ENCODE measurements around the gene SPATA31D3. TPM values are rescaled to one million over a fixed set of nuclear protein-coding genes. Genes with fewer than 3 reads are reported as not detected.

SPATA31D3 gene
- total RNA-seq, 1 experiment from 2014 or later = not detected

DNA sequence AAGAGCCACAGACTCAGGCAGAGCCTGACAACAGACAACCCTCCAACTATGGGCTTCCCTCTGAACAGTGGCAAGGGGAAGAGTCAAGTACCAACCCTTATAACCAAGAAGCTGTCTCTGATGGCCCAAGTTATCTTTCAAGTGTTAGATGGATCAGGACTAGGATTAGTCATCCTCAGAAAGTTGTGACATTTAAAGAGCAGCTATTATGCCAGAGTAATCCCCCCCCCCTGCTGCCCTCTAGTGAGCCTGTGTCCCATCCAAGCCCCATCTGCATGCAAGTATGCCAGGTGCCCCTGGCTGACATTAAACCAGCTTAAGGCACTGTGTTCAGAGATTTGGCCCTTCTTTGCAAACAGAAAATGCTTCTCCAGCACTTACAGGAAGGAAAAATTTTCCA is 28.4 kb downstream of the SPATA31D3 start:
- no TSS peak for BruUV-seq (replicated peaks)
- CTCF ChIA-PET = interaction anchor here (0.6 kb wide), 1 partner anchor 11 kb away, joined by 5 read pairs; no protein-coding TSS in a partner anchor
- peaks cover 25% of the 10 kb centered on the region for H3K27me3 Mint-ChIP-seq (ENCODE audit: unreplicated experiment)
- TF ChIP-seq, protein P1, sequence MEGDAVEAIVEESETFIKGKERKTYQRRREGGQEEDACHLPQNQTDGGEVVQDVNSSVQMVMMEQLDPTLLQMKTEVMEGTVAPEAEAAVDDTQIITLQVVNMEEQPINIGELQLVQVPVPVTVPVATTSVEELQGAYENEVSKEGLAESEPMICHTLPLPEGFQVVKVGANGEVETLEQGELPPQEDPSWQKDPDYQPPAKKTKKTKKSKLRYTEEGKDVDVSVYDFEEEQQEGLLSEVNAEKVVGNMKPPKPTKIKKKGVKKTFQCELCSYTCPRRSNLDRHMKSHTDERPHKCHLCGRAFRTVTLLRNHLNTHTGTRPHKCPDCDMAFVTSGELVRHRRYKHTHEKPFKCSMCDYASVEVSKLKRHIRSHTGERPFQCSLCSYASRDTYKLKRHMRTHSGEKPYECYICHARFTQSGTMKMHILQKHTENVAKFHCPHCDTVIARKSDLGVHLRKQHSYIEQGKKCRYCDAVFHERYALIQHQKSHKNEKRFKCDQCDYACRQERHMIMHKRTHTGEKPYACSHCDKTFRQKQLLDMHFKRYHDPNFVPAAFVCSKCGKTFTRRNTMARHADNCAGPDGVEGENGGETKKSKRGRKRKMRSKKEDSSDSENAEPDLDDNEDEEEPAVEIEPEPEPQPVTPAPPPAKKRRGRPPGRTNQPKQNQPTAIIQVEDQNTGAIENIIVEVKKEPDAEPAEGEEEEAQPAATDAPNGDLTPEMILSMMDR (IDR thresholded peaks at IDR 0.05; ENCODE audit: unreplicated experiment) = no peak
- no peaks in the 10 kb centered on the region for H3K36me3 Mint-ChIP-seq (ENCODE audit: insufficient read depth, unreplicated experiment)
- no peak overlapping the region for H3K4me3 Mint-ChIP-seq (ENCODE audit: low read depth, unreplicated experiment)
- peaks cover 7% of the 10 kb centered on the region for H3K9me3 Mint-ChIP-seq (ENCODE audit: low read depth, unreplicated experiment)
- no peak overlapping the region for H3K27ac Mint-ChIP-seq (ENCODE audit: unreplicated experiment)
- intact Hi-C loops (cut with micrococcal nuclease; ENCODE audit: unreplicated experiment) = no loop called here
- H3K4me1 Mint-ChIP-seq (ENCODE audit: low read depth, unreplicated experiment) = no peaks in the 10 kb centered on the region
- no peak for DNase-seq

DNA sequence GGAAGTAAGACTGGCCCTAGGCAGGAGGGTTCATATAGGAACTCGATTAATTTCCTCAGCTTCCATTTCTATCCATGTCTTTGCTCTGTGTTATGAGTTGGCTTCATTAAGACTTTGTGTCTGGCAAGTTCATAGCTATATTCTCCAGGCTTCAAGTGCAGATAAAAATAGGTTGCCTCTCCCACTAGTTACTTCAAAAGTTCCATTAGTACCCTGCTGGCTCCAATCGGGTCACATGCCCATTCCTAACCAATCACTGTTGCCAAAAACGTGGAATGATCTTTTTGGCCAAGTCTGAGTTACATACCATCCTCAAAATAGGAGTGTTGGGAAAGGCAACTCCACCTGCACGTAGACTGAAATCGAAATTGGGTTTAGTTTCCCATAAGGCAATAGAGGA is 31.5 kb downstream of the SPATA31D3 start:
- Mint-ChIP-seq H3K4me1 (ENCODE audit: low read depth, unreplicated experiment) (no peaks in the 10 kb centered on the region), H3K36me3 (ENCODE audit: insufficient read depth, unreplicated experiment) (no peaks in the 10 kb centered on the region), H3K9me3 (ENCODE audit: low read depth, unreplicated experiment) (peaks cover 3% of the 10 kb centered on the region), H3K4me3 (ENCODE audit: low read depth, unreplicated experiment) (no peak overlapping the region), H3K27ac (ENCODE audit: unreplicated experiment) (no peak overlapping the region), H3K27me3 (ENCODE audit: unreplicated experiment) (peaks cover 13% of the 10 kb centered on the region)
- no TSS peak for BruUV-seq (replicated peaks)
- CTCF ChIA-PET = no interaction called here
- intact Hi-C loops (cut with micrococcal nuclease; ENCODE audit: unreplicated experiment) = no loop called here
- TF ChIP-seq, protein P1 (IDR thresholded peaks at IDR 0.05; ENCODE audit: unreplicated experiment) = no peak
- no peak for DNase-seq

DNA sequence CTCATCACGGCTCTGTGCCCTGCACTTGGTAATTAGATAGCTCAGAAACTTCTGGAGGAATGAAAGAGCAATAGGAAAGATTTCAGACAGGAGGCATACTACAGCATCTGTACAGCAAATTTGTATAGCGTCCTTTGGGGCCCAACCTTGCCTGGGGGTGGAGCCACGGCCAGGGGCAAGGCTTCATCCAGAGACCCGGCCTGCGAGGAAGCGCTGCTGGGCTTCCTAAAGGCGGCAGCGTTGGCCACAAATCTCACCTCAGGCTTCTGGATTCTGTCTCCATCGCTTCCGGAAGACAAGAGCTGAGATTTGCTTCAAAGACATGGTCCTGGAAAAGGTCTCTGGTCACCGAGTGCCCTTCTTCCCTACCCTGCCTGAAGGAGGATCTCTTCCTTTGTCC is 33.1 kb downstream of the SPATA31D3 start:
- Mint-ChIP-seq H3K4me1 (ENCODE audit: low read depth, unreplicated experiment) (no peaks in the 10 kb centered on the region), H3K36me3 (ENCODE audit: insufficient read depth, unreplicated experiment) (no peaks in the 10 kb centered on the region), H3K4me3 (ENCODE audit: low read depth, unreplicated experiment) (no peak overlapping the region), H3K27me3 (ENCODE audit: unreplicated experiment) (no peaks in the 10 kb centered on the region), H3K27ac (ENCODE audit: unreplicated experiment) (no peak overlapping the region), H3K9me3 (ENCODE audit: low read depth, unreplicated experiment) (no peaks in the 10 kb centered on the region)
- no TSS peak for BruUV-seq (replicated peaks)
- TF ChIP-seq, protein P1 (IDR thresholded peaks at IDR 0.05; ENCODE audit: unreplicated experiment) = no peak
- no peak for DNase-seq
- CTCF ChIA-PET = no interaction called here
- intact Hi-C loops (cut with micrococcal nuclease; ENCODE audit: unreplicated experiment) = no loop called here

DNA sequence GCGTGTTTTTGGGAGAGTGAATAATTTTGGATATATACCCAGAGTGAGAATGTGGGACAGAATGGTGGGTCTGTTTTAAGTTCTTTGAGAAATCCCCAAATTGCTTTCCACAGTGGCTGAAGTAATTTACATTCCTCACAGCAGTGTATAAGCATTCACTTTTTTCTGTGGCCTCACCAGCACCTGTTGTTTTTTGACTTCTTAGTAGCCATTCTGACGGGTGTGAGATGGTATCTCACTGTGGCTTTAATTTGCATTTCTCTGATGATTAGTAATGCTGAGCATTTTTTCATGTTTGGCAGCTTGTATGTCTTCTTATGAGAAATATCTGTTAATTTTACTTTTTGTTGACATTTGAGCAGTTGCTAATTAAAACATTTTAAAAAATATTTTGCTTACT is 35.9 kb downstream of the SPATA31D3 start:
- TF ChIP-seq, protein P1 (IDR thresholded peaks at IDR 0.05; ENCODE audit: unreplicated experiment) = no peak
- Mint-ChIP-seq H3K9me3 (ENCODE audit: low read depth, unreplicated experiment) (no peaks in the 10 kb centered on the region), H3K36me3 (ENCODE audit: insufficient read depth, unreplicated experiment) (no peaks in the 10 kb centered on the region), H3K27ac (ENCODE audit: unreplicated experiment) (no peak overlapping the region), H3K4me1 (ENCODE audit: low read depth, unreplicated experiment) (no peaks in the 10 kb centered on the region), H3K4me3 (ENCODE audit: low read depth, unreplicated experiment) (no peak overlapping the region), H3K27me3 (ENCODE audit: unreplicated experiment) (no peaks in the 10 kb centered on the region)
- CTCF ChIA-PET = no interaction called here
- BruUV-seq (replicated peaks) = no TSS peak
- DNase-seq = no peak
- intact Hi-C loops (cut with micrococcal nuclease; ENCODE audit: unreplicated experiment) = no loop called here
